Lower lobe of right lung (tissue), 2 donors: ENCODE data around the gene TALDO1. TPM values are rescaled to one million over a fixed set of nuclear protein-coding genes. Genes with fewer than 3 reads are reported as not detected.
A peak's percentile ranks its signal among the peaks of the same experiment; 100 is the strongest.

Experiments
- ATAC-seq, 2 donors: fragments of 200-7000 bp; cut with Tn5 transposase; one replicate each; pipeline ENCODE4 v1.9.1; 2020 to 2022; ENCODE audit warnings: mild to moderate bottlenecking in 2 of 2, moderate library complexity in 2 of 2
- DNase-seq: peaks from one replicate; pipeline ENCODE4 v3.0.0-alpha.2; 2020
- H3K27ac ChIP-seq: fragments of 200-600 bp; one replicate; pipeline ENCODE4 v1.8.0; 2022
- H3K27me3 ChIP-seq: fragments of 200-600 bp; one replicate; pipeline ENCODE4 v1.8.0; 2022; ENCODE audit warnings: low read depth
- H3K36me3 ChIP-seq: fragments of 200-600 bp; one replicate; pipeline ENCODE4 v1.8.0; 2022; ENCODE audit warnings: mild to moderate bottlenecking
- H3K4me1 ChIP-seq: fragments of 200-600 bp; one replicate; pipeline ENCODE4 v1.8.0; 2022
- H3K4me3 ChIP-seq: fragments of 200-600 bp; one replicate; pipeline ENCODE4 v1.8.0; 2022; ENCODE audit warnings: mild to moderate bottlenecking
- H3K9me3 ChIP-seq: fragments of 200-600 bp; one replicate; pipeline ENCODE4 v1.8.0; 2022
- CTCF ChIP-seq: fragments of 200-600 bp; IDR thresholded peaks from one replicate; pipeline ENCODE4 v1.8.0; 2022; ENCODE audit warnings: antibody characterized with exemption, mild to moderate bottlenecking
- intact Hi-C: fragments of 100-400 bp; cut with DNase I; formaldehyde crosslinking; loops from one replicate; pipeline ENCODE4 v1.11.0; 2022
- total RNA-seq: library from RNA; stranded (reverse); fragmentation: NEBNext Ultra II Directional; extraction: Animal tissue kit (Norgen Biotek cat#: 25700); gene quantifications from one replicate; pipeline ENCODE4 v1.2.1, GENCODE V29; 2021
- donor health status: DM: no; HTN: yes; CAD: no; lungs with severe emphysema.

TALDO1 gene
- total RNA-seq, 1 donor from 2014 or later, result 218 TPM

DNA sequence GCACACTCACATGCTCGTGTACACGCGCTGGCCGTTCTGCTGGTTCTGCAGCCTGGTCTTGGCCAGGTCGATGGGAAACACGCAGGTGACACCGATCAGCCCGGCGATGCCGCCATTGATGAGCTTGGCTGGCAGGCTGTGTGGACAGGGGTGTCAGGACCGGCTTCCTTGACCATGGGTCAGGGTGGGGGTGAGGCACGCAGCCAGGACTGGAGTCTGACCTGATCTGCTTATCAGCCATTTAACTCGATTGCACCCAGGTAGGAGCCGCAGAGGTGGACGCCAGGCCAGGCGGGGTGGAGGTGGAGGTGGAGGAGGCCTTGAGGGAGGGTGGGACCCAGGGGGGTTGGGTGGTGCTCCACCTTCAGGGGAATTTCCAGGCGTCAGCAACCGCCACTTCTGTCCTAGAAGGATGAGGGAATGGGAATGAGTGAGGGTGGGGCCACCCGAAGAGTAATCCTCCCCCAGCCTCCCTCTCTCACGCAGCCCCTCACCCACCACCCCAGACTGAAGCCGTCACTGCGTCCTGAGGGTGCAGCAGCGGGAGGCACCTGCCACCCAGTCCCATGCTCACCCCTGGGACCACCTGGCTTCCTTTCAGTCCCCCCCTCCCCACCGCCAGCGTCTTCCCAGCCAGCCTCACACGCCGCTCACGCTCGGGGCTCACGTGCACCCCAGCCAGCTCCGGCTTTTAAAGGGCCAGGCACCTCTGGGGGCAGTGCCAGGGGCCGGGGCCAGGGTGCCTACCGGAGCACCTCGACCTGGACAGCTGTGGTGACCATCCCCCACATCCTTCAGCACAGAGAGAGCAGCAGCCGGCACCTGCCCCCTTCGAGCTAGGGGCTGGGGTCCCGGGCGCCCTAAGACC, 47.7 kb downstream of the TALDO1 start:
- intact Hi-C loops, result no loop called here
- DNase-seq (no peak), ATAC-seq (peak; percentile 11 to 57)
- Histone ChIP-seq H3K27me3 (peaks cover under 1% of the 10 kb centered on the region), H3K27ac (peak overlapping the region; percentile 81), H3K4me3 (peak overlapping the region; percentile 80), H3K9me3 (no peaks in the 10 kb centered on the region), H3K36me3 (peaks cover 31% of the 10 kb centered on the region), H3K4me1 (peaks cover 37% of the 10 kb centered on the region)
- TF ChIP-seq CTCF, result no peak

DNA sequence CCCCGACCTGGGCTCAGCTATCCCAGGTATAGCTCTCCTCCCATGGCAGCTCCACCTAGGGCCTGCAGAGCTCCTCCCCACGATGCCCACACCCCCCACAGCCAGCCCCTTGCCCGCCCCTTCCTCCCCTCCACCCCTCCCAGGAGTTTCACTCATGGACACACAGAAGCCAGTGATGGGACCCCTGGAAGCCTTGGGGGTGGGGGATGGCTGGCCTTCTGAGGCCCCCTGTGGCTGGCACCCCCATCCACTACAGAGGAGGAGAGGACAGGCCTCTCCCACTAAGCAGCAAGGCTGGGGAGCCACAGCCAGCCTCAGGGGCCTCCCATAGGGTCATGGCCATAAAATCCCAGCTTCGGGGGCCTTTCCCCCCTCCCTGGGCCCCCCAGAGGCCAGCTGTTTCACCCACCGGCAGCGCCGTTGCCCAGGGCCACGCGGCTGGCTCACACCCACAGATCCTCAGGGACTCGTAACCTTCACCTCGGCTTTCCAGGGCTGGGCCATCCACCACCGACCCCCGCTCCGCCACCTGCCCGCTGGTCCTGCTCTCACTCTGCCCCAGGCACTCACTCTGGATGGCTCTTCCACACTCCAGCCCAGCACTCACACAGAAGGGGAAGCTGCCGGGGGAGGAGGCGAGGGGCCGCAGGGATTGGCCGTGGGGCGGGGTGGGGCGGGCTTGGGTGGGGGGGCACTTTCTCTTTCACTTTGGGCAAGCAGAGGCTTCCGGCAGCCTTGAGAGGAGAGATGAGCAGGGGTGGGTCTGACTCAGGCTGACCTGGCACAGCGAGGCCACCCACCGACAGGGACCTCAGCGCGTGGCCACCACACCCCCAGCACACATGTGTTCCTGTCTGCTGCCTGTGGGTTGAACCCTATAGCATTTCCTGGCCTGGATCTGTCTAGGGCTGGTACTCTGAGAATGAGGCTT, 48.6 kb downstream of the TALDO1 start:
- TF ChIP-seq CTCF, result no peak
- H3K4me1 ChIP-seq, result peaks cover 37% of the 10 kb centered on the region
- H3K36me3 ChIP-seq, result peaks cover 40% of the 10 kb centered on the region
- DNase-seq (peak; percentile 90), ATAC-seq (peak; percentile 82 to 84)
- peak overlapping the region; percentile 81 for H3K27ac ChIP-seq
- peak overlapping the region; percentile 80 for H3K4me3 ChIP-seq
- H3K27me3 ChIP-seq, result no peaks in the 10 kb centered on the region
- intact Hi-C loops, result no loop called here
- no peaks in the 10 kb centered on the region for H3K9me3 ChIP-seq

DNA sequence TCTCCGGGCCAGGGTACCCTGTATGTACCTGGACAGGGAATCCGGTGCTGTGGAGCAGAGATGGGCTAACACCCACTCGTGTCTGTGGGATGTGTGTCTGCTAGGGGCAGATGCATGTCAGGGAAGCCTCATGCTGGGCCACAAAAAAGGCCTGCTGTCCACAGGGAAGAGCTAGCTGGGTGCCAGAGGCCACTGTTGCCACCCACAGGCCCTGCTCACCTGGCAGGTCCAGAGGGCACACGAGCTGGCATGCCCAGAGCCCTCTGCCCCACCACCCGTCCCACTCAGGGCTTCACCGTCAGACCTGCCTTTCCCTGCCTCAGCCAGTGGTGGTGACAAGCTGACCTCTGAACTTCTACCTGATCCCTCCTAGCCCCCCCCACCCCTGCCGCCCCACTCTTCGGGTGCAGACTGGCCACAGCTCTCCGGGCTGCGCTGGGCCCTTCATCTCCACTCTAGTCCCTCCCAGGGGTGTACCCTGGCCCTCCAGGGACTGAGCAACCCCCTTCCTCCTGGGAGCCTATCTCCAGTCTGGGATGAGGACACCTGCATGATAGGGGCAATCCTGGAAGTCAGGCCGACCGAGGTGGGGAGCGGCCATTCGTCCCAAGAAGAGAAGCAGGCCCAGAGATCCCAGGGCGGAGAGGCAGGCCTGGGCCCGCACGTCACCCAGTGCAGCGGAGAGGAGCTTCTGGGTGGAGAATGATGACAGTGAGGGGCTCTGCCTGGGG, 49.5 kb downstream of the TALDO1 start:
- ATAC-seq, result no peak
- Histone ChIP-seq H3K27me3 (no peaks in the 10 kb centered on the region), H3K4me3 (peak overlapping the region; percentile 80), H3K36me3 (peaks cover 39% of the 10 kb centered on the region), H3K4me1 (peaks cover 37% of the 10 kb centered on the region), H3K9me3 (no peaks in the 10 kb centered on the region), H3K27ac (peak overlapping the region; percentile 81)
- TF ChIP-seq CTCF, result no peak
- no peak for DNase-seq
- intact Hi-C loops, result no loop called here

DNA sequence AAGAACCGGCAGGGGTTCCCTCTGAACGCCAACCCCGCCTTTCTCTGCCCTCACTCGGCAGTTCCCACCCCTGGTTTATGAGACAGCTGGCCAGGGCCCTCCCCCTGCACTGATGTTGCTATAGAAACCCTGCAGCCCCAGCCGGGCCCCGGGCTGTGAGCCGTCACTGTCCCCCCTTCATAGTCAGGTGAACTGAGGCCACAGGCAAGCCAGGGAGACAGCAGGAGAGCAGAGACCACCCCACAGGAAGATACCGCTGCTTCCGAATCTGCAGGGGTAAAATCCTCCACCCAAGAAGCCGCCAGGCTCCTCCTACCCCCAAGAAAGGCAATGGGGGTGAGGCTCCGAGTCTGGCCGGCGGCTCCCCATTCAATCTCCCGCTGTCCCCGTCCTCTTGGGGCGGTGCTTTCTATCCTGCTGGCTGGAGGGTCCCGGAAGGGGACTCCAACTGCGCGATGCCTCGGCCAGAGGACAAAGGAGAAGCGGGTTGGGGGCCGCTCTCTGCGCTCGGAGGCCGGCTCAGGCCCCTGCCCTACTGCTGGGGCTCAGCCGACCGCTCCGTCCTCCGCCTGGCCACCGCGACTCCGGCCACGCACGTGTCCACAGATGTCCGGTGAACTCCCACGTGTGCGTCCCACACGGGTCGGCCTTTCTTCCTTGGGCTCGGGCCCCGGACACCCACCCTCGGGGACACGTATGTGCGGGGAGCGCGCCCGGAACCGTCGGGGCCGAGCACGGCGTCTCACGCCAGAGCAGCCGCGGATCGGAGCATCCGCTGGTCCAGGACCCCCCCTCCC, 50.2 kb downstream of the TALDO1 start:
- no peaks in the 10 kb centered on the region for H3K9me3 ChIP-seq
- H3K27me3 ChIP-seq, result no peaks in the 10 kb centered on the region
- peak; percentile 84 for DNase-seq
- intact Hi-C loops, result no loop called here
- ATAC-seq, result peak; percentile 47 to 53
- H3K4me1 ChIP-seq, result peaks cover 37% of the 10 kb centered on the region
- H3K36me3 ChIP-seq, result peaks cover 42% of the 10 kb centered on the region
- H3K27ac ChIP-seq, result peak overlapping the region; percentile 81
- peak overlapping the region; percentile 80 for H3K4me3 ChIP-seq
- TF ChIP-seq CTCF, result no peak
